ENCODE results near the gene HOGA1.
"Not testable (repeated sequence)": the region's sequence is repeated elsewhere in the genome, so short reads cannot be mapped to it uniquely, and the experiment has no call there.

Gene HOGA1

DNA sequence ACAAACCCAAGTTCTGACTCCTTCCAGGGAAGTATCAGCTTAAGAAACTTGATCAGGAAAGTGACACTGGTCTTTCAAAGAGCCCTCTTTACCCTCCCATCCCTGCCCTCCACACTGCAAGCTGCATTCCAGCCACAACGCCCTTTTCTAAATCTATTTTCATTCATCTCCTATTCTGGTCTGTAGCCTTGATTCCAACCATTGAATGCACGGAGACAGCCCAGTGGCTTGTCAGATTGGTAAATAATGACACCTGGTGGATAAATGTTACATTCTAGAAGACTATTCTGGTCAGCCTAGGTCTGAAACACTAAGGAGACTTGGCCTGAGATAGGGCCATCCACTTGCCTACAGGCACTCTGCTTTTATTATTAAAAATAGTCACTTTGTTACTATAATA, 28.2 kb downstream of the HOGA1 start:
- DNase-seq = peak; percentile 50

DNA sequence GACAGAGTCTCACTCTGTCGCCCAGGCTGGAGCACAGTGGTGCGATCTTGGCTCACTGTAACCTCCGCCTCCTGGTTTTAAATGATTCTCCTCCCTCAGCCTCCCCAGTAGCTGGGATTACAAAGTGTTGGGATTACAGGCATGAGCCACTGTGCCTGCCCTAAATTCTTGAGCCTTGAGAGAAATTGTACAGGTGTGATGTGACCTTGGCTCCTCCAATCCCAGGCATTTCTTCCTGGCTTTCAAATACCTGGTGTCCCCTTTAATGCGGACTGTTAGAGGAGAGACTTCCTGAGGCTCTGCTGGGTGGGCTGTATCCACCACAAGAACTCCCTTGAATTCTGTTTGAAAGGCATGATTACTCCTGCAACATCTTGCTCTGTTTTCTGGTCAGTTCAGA, 34.1 kb downstream of the HOGA1 start:
- no peak for DNase-seq

DNA sequence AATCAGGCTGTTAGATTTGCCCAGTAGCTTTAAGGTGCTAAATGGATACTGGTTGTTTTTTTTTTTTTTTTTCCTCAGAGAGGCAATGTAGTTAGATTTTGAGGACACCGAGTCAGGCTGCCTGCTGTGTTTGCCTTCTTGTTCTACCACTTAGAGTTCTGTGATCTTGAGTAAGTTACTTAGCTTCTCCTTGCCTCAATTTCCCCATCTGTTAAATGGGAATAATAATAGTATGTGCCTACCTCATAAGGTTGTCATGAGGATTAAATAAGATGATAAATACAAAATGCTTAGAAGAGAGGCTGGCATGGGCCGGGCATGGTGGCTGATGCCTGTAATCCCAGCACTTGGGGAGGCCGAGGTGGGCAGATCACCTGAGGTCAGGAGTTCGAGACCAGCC, 34.5 kb downstream of the HOGA1 start:
- DNase-seq = no peak

DNA sequence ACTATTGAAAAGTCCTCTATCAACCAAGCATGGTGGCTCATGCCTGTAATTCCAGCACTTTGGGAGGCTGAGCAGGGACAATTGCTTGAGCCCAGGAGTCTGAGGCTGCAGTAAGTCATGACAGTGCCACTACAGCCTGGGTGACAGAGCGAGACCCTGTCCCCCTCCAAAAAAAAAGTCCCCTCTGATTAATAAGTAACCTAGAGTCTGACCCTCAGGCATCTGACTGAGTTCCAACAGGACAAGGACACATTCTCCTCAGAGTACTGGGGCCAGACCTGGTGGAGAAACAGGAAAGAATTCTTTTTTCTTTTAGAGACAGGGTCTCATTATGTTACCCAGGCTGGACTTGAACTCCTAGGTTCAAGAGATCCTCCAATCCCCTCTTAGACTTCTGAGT, 39.1 kb downstream of the HOGA1 start:
- DNase-seq = no peak

DNA sequence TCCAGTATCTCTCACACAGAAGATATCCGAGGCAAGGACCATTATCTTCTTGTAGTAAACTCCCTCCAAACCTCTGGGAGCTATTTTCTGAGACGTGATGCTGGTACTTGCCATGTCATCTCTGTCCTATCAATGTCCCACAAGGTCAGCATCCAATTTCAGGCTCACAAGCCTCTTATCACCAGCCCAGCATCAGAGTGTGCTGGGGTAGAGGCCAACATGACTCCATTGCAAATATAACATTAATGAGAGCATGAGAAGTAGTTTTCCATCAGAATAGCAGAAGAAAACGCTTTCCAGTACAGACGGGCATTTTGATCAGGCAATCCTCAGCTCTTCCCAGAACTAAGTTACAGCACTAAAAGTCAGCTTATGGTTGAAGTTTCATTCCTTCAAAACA, 43.5 kb downstream of the HOGA1 start:
- DNase-seq = no peak

DNA sequence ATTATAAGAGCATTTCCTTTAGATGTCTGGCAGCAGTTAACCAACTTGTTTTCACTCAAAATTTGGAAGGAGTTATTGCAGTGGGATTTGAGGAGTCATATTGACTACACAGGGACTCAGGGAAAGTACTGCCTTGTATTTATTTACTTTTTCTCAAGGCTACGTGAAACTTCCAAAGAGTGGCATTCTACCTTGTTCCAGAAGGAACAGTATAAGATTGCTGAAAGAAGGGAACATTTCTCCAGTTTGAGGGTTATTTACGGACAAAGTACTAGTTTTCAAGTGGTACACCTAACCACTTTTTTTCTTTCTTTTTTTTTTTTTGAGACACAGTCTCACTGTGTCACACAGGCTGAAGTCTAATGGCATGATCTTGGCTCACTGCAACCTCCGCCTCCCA, 44.0 kb downstream of the HOGA1 start:
- no peak for DNase-seq

DNA sequence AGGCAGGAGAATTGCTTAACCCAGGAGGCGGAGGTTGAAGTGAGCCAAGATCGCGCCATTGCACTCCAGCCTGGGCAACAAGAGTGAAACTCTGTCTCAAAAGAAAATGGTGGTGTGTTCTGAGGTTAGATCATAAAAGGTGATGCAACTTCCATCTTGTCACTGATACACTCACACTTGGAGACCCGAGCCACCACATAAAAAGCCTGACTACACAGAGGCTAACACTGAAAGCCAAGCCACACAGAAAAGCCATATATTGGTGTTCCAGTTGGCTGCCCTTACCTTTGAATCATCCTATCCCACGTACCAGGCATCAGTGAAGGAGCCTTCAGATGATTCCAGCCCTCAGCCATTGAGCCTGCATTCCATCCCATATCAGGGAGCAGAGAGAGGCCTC, 45.1 kb downstream of the HOGA1 start:
- DNase-seq = no peak

DNA sequence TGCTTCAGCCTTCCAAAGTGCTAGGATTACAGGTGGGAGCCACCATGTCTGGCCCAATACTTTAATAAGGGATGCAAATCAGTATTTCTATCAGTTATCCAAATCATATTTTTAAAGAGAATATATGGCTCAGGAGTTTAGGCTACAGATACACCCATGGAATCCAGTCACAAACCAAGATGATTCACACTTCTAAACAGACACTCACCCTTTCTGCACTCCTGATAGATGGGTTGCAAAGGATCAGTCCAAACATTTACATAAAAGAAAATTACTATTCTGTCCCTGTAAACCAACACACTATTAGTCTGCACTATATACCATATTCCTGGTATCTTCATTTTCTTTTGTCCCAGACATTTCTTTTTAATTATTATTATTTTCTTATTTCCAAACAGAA, 46.9 kb downstream of the HOGA1 start:
- DNase-seq = peak; percentile 16

DNA sequence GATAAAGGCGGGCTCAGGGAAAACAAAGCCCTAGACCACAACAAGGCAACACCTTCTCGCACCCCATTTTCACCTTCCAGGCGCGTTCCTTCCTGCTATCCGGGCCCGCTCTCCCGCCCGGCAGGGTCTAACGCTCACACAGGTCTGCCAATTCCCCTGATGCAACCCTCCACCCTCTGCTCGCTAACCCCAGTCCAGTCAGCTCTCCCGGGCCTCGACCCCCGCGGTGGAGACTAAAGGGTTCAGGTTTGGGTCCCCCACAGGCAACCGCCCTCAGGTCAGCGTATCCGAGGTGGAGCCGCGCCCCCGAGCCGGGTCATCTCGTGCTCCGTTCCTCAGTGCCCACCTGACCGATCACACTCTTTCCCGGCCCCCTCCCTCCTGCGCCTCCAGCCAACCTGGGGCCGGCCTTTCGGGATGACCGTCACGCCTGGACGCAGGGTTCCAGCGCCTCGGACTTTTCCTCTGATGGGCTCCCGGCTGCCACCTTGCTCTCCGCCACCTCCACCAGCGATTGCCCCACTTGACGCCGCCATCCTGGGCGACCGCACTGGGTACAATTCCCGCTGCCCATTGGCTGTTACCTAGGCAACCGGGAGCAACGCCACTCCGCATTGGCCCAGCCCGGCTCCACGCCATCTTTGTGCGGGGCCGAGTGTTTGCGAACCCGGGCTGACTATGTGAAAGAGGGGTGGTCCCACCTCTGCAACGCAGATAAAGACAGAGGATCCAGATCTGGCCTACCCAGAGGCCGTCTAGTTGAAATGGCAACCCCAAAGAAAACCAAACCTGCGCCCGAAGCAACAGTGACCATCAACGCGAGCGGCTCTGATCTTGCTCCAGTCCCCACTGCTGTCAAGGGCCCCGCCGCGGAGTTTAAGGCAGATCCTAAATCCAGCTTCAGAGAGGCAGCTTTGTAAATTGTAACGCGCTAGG, 49.0 kb downstream of the HOGA1 start, which contains the start of gene MORN4:
TSS of gene MORN4 (minus strand) at position 552 of the 936 bp plus-strand sequence. CDS start 13,847 bp downstream, outside the sequence.
- peak; percentile 94 for DNase-seq

DNA sequence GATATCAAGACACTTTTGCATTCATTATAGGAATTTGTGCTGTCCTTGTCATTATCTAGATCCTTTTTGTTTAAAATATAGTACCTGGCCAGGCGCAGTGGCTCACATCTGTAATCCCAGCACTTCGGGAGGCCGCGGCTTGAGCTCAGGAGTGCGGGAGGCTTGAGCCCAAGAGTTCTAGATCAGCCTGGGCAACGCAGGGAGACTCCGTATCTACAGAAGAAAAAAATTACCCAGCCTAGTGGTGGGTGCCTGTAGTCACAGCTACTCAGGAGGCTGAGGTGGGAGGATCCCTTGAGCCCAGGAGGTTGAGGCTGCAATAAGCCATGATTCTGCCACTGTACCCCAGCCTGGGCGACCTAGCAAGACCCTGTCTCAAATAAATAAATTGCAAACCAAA, 49.7 kb downstream of the HOGA1 start:
- peak; percentile 5 for DNase-seq

DNA sequence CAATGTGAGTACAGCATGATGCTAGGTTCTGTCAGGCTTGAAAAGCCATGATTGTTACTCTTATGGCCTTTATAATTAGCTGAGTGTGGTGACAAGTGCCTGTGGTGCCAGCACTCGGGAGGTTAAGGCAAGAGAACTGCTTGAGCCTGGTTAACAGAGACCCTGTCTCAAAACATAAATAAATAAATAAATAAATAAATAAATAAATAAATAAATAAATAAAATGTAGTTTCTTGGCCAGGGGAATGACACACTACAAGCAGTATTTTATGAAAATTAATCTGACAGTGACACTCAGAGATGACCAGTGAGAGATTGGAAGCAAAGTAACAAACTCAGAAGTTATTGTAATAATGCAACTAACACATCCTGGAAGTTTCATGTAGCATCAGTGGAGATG, 51.4 kb downstream of the HOGA1 start:
- no peak for DNase-seq

DNA sequence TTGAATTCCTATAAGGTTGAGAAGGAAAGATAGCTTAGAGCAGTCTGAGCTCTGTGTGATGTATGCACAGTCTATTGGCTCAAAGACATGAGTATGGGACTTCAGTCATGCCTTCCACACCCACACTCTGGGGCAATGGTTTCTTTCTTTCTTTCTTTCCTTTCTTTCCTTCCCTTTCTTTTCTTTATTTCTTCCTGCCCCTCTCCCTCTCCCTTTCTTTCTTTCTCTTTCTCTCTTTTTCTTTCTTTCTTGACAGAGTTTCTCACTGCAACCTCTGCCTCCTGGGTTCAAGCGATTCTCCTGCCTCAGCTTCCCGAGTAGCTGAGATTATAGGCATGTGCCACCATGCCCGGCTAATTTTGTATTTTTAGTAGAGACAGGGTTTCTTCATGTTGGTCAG, 54.9 kb downstream of the HOGA1 start:
- DNase-seq = not testable (repeated sequence)

DNA sequence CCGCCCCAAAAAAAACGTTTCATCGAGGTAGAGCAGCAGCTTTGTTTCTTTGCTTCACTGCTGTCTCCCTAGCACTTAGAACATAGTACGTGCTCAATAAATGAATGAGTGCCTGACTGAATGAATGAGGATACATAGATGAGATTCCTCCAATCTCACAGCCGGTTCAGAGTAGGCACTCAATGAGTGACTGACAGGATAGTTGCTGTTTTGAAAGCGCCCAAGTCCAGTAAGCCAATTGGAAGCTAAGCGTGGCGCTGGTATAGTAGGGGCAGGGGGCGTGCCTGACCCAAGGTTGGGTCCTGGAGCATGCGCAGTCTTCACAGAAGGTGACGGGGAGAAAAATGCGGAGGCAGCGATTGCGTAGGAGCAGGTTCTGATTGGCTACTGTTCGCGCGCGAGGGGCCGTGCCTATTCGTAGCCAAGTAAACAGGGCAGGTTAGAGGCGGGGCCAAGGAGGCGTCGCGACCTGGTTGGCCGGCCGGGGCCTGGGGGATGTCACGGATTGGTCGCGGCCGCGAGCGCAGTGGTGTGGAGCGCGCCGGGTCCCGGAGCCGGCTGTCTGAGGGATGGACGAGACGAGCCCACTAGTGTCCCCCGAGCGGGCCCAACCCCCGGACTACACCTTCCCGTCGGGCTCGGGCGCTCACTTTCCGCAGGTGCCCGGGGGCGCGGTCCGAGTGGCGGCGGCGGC, 56.1 kb downstream of the HOGA1 start, which contains the start of gene PI4K2A:
TSS of gene PI4K2A (plus strand) at position 498 of the 694 bp plus-strand sequence. CDS start at position 570, 72 bp downstream.
- peak; percentile 99 for DNase-seq

DNA sequence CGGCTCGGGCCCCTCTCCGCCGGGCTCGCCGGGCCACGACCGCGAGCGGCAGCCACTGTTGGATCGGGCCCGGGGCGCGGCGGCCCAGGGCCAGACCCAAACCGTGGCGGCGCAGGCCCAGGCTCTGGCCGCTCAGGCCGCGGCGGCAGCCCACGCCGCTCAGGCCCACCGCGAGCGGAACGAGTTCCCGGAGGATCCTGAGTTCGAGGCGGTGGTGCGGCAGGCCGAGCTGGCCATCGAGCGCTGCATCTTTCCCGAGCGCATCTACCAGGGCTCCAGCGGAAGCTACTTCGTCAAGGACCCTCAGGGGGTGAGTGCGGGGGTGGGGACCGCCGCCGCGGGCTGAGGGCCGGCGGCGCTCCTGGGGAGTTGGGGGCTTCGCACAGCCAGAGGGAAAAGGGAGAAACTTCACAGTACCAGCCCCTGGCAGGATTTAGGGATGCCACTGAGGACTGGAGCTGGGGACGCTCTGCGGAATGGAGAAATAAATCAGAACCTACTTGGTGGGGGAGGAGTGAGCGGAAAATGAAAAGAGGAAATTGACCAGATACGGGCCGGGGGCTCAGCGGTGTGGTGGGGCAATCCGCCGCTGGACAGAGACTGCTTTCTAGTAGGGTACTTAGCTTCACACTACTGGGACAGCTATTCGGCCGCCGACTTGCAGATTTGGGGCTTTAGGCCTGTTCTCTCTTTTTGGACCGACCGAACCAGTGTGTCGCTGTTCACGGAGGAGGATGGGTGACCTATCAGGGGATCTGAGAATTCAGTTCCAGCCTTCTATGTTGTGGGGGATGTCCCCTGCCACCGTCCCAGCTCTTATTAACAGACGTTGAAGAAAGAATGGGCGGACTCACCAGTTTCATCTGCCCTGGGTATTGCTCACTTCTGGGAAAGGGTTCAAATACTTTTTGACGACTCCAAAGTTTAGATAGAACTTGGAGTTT, 57.0 kb downstream of the HOGA1 start:
- peak; percentile 42 for DNase-seq

DNA sequence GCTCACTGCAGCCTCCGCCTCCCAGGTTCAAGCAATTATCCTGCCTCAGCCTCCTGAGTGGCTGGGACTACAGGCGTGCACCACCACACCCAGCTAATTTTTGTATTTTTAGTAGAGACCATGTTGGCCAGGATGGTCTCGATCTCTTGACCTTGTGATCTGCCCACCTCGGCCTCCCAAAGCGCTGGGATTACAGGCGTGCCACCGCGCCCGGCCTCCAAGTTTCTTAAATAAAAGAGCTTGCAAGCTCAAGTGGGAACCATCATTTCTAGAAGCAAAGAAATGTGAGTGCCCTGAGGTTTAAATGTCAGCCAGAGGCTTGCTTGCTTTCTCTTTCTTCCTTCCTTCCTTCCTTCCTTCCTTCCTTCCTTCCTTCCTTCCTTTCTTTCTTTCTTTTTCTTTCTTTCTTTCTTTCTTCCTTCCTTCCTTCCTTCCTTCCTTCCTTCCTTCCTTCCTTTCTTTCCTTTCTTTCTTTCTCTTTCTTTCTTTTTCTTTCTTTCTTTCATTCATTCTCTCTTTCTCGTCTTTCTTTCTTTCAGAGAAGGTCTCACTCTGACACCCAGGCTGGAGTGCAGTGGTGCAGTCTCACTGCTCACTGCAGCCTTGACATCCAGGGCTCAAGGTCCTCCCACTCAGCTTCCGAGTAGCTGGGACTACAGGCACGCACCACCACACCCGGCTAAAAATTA, 58.4 kb downstream of the HOGA1 start:
- not testable (repeated sequence) for DNase-seq

DNA sequence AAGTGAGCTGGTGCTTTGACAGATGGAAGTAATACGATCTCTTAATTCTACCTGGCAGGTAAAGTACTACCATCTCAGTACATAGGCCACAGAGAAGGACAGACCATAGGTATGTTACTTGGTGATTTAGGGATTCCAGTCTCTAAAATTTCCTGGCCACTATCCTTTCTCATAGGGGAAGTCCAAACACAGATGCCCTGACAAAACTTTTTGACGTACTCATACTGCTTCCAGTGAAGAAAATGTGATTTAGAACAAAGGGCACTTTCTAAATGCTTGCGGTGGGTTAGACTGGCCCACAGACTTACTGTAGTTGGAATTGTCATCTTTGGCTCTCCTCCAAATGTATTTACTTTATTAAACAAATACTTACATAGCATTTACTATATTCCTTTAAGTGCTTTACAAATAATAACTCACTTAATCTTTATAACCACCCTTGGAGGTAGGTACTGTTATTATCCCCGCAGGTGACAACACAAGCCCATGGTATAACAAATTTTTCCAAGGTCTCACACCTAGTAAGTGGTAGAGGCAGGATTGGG, 59.3 kb downstream of the HOGA1 start:
- DNase-seq = no peak

DNA sequence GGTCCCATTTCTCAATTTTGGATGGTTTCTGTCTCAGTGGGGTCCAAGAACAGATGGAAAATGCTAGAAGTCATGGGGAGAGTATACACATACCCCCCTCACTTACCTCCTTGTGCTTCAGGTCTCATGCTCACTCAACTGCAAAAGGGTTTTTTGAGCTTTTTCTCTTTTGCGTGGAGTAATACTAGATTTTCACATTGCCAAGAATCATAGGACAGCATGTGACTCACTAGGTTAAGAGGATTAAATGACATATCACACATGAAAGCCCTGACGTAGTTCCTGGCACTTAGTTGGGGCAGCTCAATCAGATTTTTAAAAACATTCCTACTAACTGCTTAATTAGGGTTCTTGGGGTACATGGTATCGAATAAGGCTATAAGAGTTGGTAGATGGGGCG, 60.7 kb downstream of the HOGA1 start:
- DNase-seq = no peak

DNA sequence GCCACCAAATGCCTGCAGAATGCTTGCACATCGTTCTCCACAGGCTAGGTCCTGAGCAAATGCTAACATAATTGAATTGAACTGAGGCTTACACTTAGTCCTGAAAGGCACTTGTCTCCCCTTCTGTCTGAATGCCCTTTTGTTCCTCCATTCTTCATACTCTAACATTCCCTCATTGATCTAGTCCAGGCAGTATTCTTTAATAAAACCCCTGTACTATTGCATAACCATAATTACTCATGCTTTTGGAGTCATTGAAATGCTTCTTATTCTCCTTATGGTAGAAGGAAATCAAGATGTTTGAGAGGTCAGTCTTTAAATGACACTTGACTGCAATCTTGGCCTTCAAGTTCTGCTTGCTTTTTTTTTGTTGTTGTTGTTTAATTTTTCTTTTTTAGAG, 63.4 kb downstream of the HOGA1 start:
- DNase-seq = peak; percentile 54

DNA sequence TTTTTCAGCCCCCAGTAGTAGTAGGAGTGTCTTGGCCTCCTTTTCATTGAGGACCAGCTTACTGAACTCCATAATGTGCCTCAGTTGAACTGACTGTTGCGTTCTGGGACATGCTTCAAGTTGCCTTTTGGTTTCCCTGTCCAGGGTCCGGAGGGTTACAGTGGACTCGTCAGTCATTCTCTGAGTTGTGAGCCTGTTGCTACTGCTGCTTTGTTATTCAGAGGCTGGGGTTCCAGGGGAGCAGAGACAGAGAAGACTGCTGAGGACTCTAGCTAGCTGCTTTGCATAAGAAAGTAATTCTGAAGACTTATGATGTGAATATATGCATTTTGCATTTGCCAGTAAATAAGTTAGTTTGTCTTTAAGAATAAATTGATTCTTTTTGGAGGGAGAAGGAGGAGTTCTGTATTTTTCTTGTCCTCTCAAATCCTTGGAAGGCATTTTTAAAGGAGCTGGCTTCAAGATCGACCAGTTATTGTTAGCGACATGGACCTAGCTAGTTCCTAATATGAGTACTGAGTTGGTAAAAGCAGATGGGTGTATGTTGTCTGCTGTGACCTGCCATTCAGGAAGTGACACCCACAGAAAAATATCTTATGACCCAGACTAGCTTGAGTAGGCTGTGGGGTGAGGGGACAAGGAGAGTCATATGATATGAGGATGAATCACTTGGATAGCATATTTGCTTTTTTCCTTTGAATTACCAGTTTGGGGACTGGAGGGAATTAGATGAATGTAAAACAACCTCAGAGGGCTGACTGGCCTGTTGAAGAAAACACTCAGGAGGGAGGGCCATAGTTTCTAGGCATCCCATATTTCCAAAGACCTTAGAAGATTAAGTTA, 64.6 kb downstream of the HOGA1 start:
- peak; percentile 95 for DNase-seq

DNA sequence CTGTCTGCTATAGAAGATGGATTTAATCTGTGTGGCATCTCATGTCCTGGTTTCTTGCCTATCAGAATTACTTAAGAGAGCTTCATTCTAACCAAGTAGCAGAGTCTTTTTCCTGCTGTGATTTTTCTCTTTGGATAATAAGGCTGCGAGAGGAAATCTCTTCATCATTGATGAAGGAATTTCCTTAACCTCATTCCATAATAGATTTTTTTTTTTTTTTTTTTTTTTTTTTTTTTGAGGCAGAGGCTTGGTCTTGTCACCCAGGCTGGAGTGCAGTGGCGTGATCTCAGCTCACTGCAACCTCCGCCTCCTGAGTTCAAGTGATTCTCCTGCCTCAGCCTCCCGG, 65.2 kb downstream of the HOGA1 start:
- not testable (repeated sequence) for DNase-seq

DNA sequence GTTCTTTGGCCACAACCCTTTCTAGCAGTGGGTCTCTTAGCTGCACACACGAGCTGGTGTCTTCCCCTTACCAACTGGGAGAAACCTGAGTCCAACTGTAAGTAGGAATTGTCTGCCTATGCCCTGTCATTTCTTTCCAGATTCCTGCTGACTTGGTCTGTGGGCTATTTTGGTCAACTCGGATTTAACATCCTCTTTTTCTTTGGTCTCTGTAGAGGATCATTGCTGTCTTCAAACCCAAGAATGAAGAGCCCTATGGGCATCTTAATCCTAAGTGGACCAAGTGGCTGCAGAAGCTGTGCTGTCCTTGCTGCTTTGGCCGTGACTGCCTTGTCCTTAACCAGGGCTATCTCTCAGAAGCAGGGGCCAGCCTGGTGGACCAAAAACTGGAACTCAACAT, 66.5 kb downstream of the HOGA1 start:
- DNase-seq = no peak
